Pancreas (tissue), 10 donors: Measurements from ENCODE around the gene COPS9. TPM values are rescaled to one million over a fixed set of nuclear protein-coding genes. Genes with fewer than 3 reads are reported as not detected.

Experiments used
- ATAC-seq, 4 donors: fragments of 200-7000 bp; cut with Tn5 transposase; one replicate each; pipeline versions ENCODE4 v1.8.0 to v1.9.1; 2020; ENCODE audit warnings: mild to moderate bottlenecking in 4 of 4, moderate library complexity in 4 of 4
- DNase-seq, 6 donors: peaks; one replicate each; pipeline ENCODE4 v3.0.0-alpha.2; 2020
- FAIRE-seq: peaks from 2 replicates; lab custom pipeline; 2012; peaks lifted over from hg19 to GRCh38; lab: Jason Lieb, UNC
- H3K27ac ChIP-seq, 4 donors: fragments of 200-600 bp; sonication (generic); 1 replicate in 3 of 4; 2 replicates in 1 of 4; pipeline versions ENCODE4 v1.5.0 to v1.8.0; 2020
- H3K27me3 ChIP-seq, 4 donors: fragments of 200-600 bp; one replicate each; pipeline ENCODE4 v1.8.0; 2021
- H3K36me3 ChIP-seq, 3 donors: fragments of 200-600 bp; sonication (generic) in 1 of 3; one replicate each; pipeline versions ENCODE4 v1.5.0 to v1.8.0; 2020 to 2021
- H3K4me1 ChIP-seq, 3 donors: fragments of 200-600 bp; one replicate each; pipeline ENCODE4 v1.8.0; 2021
- H3K4me3 ChIP-seq, 4 donors: fragments of 200-600 bp; sonication (generic) in 2 of 4; one replicate each; pipeline versions ENCODE4 v1.5.0 to v1.8.0; 2020 to 2021
- H3K9me3 ChIP-seq, 4 donors: fragments of 200-600 bp; one replicate each; pipeline ENCODE4 v1.8.0; 2021
- CTCF ChIP-seq, 4 donors: fragments of 200-600 bp; sonication (generic) in 3 of 4; IDR thresholded peaks; one replicate each; pipeline versions ENCODE4 v1.5.0 to v1.8.0; 2021; ENCODE audit warnings: antibody characterized with exemption in 4 of 4
- WGBS, 2 donors: extraction: QIAGEN DNeasy Blood & Tissue Kit; methylation state at CpG; one replicate each; pipeline ENCODE4 v1.1.7; 2013; 5-methylcytosine and 5-hydroxymethylcytosine counted together
- intact Hi-C, 3 donors: fragments of 100-400 bp; cut with DNase I; formaldehyde crosslinking; loops; one replicate each; pipeline versions ENCODE4 v1.11.1 to v1.14.2; 2022
- polyA plus RNA-seq, 2 donors: library from polyadenylated mRNA; stranded (reverse); fragments of 200-250 nt; gene quantifications; one replicate each; pipeline ENCODE4 v1.2.3, GENCODE V29; 2013
- total RNA-seq, 6 donors: library from RNA; stranded (reverse); fragmentation: NEBNext Ultra II Directional in 4 of 6; extraction: Animal tissue kit (Norgen Biotek cat#: 25700) in 4 of 6; gene quantifications; one replicate each; pipeline versions ENCODE4 v1.2.1 to v1.2.4, GENCODE V29; 2021 to 2023
- donor health status: healthy with polysubstance abuse.
- donor health status: DM: no; HTN: no; CAD: no; lungs with moderate emphysema.
- donor health status: DM: no; HTN: no; CAD: no.
- donor health status: control.
- donor health status: control.
- donor health status: Bipolar disorder and iron deficiency.
- donor health status: DM: yes; HTN: yes; CAD: no.
- donor health status: DM: no; HTN: no; CAD: no.
- donor health status: DM: no; HTN: no; CAD: no.
- donor health status: DM: yes; HTN: yes; CAD: no.

COPS9 gene
- total and polyA plus RNA-seq, 8 donors, result 52.8 to 210 (median 60.1) TPM

GRCh38 chr2:240139666-240140393 lies 3.7 kb upstream of the COPS9 start:
- FAIRE-seq (no peak), DNase-seq (peak in 3 of 6 donors; percentile 7 to 59 (median 30)), ATAC-seq (no peak)
- H3K27me3 ChIP-seq, result no peaks in the 10 kb centered on the region
- WGBS, 2 donors, result 60 to 70% methylated on average over 14 of the region's 14 CpGs
- no peak for TF ChIP-seq CTCF (IDR thresholded peaks at IDR 0.05)
- H3K36me3 ChIP-seq, result no peaks in the 10 kb centered on the region
- intact Hi-C loops, result loop anchor here in 2 of 3 donors (10.0 kb wide), 2 partner anchors 75 to 1105 kb away; no protein-coding TSS in a partner anchor
- peaks cover 0 to 7% (median 5%) of the 10 kb centered on the region in 3 donors for H3K4me1 ChIP-seq
- H3K27ac ChIP-seq, result no peak overlapping the region
- H3K4me3 ChIP-seq, result no peak overlapping the region
- H3K9me3 ChIP-seq, result no peaks in the 10 kb centered on the region

DNA sequence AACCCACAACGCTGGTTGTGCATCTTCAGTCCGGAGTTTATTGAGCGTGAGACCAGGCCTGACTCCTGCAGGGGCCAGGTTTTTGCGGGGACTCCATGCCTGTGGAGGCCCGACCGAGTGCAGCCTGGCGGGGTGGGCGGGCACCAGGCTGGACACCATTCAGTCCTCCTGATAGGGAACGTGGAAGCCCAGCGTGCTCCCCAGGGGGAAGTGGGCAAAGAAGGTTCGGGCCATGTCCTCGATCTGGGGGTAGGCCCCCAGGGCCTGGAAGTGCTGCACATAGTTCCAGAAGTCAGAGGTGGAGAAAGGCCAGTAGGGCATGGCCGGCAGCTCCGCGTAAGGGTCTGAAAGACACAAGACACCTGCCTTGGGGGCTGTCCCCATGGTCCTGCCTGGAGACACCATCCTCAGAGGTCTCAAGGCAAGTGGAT lies 2.9 kb upstream of the COPS9 start:
- H3K9me3 ChIP-seq, result no peaks in the 10 kb centered on the region
- no peak overlapping the region for H3K27ac ChIP-seq
- H3K4me3 ChIP-seq, result no peak overlapping the region
- intact Hi-C loops, result no loop called here
- FAIRE-seq, result no peak
- peak in 3 of 6 donors; percentile 11 to 62 (median 43) for DNase-seq
- ATAC-seq, result no peak
- no peak for TF ChIP-seq CTCF (IDR thresholded peaks at IDR 0.05)
- peaks cover 0 to 8% (median 5%) of the 10 kb centered on the region in 3 donors for H3K4me1 ChIP-seq
- 81 to 86% methylated on average over 15 of the region's 15 CpGs for WGBS, 2 donors
- no peaks in the 10 kb centered on the region for H3K27me3 ChIP-seq
- no peaks in the 10 kb centered on the region for H3K36me3 ChIP-seq

GRCh38 chr2:240138254-240138984 lies 2.3 kb upstream of the COPS9 start:
- TF ChIP-seq CTCF (IDR thresholded peaks at IDR 0.05), result no peak

GRCh38 chr2:240137596-240138253 lies 1.6 kb upstream of the COPS9 start:
- Histone ChIP-seq H3K4me3 (no peak overlapping the region), H3K36me3 (no peaks in the 10 kb centered on the region), H3K4me1 (peaks cover 0 to 8% (median 5%) of the 10 kb centered on the region in 3 donors), H3K27me3 (no peaks in the 10 kb centered on the region), H3K9me3 (no peaks in the 10 kb centered on the region), H3K27ac (no peak overlapping the region)
- ATAC-seq (no peak), DNase-seq (peak in 3 of 6 donors; percentile 12 to 56 (median 51)), FAIRE-seq (no peak)
- intact Hi-C loops, result no loop called here
- 81 to 88% methylated on average over 19 of the region's 19 CpGs for WGBS, 2 donors
- no peak for TF ChIP-seq CTCF (IDR thresholded peaks at IDR 0.05)

More at GRCh38 chr2:240138254-240138984, 2.3 kb upstream of the COPS9 start:
- ATAC-seq (no peak), DNase-seq (peak in 3 of 6 donors; percentile 13 to 41 (median 29)), FAIRE-seq (no peak)
- H3K36me3 ChIP-seq, result no peaks in the 10 kb centered on the region
- intact Hi-C loops, result no loop called here
- WGBS, 2 donors, result 72 to 75% methylated on average over 9 of the region's 9 CpGs
- peaks cover 0 to 8% (median 5%) of the 10 kb centered on the region in 3 donors for H3K4me1 ChIP-seq
- no peaks in the 10 kb centered on the region for H3K9me3 ChIP-seq
- no peaks in the 10 kb centered on the region for H3K27me3 ChIP-seq
- no peak overlapping the region for H3K4me3 ChIP-seq
- no peak overlapping the region for H3K27ac ChIP-seq
